Lower lobe of right lung (tissue), 2 donors: ENCODE measurements around the gene MMEL1. TPM values are rescaled to one million over a fixed set of nuclear protein-coding genes. Genes with fewer than 3 reads are reported as not detected.

ENCODE experiments used
- ATAC-seq, 2 donors: fragments of 200-7000 bp; cut with Tn5 transposase; one replicate each; pipeline ENCODE4 v1.9.1; 2020 to 2022; ENCODE audit warnings: mild to moderate bottlenecking in 2 of 2, moderate library complexity in 2 of 2
- DNase-seq: peaks from one replicate; pipeline ENCODE4 v3.0.0-alpha.2; 2020
- H3K27ac ChIP-seq: fragments of 200-600 bp; one replicate; pipeline ENCODE4 v1.8.0; 2022
- H3K27me3 ChIP-seq: fragments of 200-600 bp; one replicate; pipeline ENCODE4 v1.8.0; 2022; ENCODE audit warnings: low read depth
- H3K36me3 ChIP-seq: fragments of 200-600 bp; one replicate; pipeline ENCODE4 v1.8.0; 2022; ENCODE audit warnings: mild to moderate bottlenecking
- H3K4me1 ChIP-seq: fragments of 200-600 bp; one replicate; pipeline ENCODE4 v1.8.0; 2022
- H3K4me3 ChIP-seq: fragments of 200-600 bp; one replicate; pipeline ENCODE4 v1.8.0; 2022; ENCODE audit warnings: mild to moderate bottlenecking
- H3K9me3 ChIP-seq: fragments of 200-600 bp; one replicate; pipeline ENCODE4 v1.8.0; 2022
- intact Hi-C: fragments of 100-400 bp; cut with DNase I; formaldehyde crosslinking; loops from one replicate; pipeline ENCODE4 v1.11.0; 2022
- total RNA-seq: library from RNA; stranded (reverse); fragmentation: NEBNext Ultra II Directional; extraction: Animal tissue kit (Norgen Biotek cat#: 25700); gene quantifications from one replicate; pipeline ENCODE4 v1.2.1, GENCODE V29; 2021
- TF ChIP-seq, protein P1 (sequence below): fragments of 200-600 bp; IDR thresholded peaks from one replicate; pipeline ENCODE4 v1.8.0; 2022; ENCODE audit warnings: antibody characterized with exemption, mild to moderate bottlenecking
- donor health status: DM: no; HTN: yes; CAD: no; lungs with severe emphysema.

Gene MMEL1
- total RNA-seq, 1 donor from 2014 or later: 7.6 TPM

DNA sequence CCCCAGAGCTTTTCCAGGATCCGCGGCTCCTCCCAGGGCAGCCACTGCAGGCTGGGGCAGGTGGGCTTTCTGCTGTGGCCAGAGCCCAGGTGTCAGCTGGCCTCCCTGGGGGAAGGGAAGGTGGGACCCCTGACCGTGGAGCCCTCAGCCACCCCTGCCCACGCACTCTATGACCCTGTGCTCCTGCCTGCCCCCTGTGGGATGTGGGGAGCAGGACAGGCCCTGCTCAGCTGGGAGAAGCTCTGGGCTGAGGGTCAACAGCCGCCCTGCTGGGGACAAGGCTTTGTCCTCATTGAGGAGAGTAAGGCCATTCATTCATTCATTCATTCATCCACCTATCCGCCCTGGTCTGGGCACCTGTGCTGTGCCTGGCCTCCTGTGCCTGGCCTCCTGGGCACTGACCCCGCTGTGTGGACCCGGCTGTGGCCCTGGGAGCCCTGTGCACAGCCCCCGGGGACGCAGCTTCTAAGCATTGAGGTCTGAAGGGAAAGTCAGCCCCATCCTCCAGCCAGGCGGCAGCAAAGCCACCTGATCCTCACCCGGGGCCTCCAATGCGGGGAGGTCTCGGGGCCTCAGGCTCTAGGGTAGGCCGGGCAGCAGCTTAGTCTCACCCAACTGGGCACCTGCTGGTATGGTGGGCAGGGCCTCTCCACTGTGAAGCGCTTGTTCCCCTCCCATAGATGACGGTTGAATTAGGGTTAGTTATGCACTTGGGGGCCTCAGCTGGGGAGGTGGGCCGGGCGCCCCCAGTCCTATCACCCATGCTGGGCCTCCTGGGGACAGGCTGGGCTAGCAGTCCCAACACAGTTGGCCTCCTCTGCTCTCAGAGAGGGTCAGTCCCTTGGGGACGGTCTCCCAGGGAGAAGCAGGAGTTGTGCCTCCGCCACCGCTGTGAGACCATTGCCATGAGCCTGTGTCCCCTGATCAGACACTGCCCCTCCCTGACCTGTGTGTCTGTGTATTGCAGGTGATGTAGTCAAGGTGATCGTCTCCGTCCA lies 70.6 kb downstream of the MMEL1 start:
- peaks cover 67% of the 10 kb centered on the region for H3K36me3 ChIP-seq
- intact Hi-C loops: no loop called here
- H3K4me1 ChIP-seq: peaks cover 24% of the 10 kb centered on the region
- H3K27ac ChIP-seq: no peak overlapping the region
- TF ChIP-seq, protein P1, sequence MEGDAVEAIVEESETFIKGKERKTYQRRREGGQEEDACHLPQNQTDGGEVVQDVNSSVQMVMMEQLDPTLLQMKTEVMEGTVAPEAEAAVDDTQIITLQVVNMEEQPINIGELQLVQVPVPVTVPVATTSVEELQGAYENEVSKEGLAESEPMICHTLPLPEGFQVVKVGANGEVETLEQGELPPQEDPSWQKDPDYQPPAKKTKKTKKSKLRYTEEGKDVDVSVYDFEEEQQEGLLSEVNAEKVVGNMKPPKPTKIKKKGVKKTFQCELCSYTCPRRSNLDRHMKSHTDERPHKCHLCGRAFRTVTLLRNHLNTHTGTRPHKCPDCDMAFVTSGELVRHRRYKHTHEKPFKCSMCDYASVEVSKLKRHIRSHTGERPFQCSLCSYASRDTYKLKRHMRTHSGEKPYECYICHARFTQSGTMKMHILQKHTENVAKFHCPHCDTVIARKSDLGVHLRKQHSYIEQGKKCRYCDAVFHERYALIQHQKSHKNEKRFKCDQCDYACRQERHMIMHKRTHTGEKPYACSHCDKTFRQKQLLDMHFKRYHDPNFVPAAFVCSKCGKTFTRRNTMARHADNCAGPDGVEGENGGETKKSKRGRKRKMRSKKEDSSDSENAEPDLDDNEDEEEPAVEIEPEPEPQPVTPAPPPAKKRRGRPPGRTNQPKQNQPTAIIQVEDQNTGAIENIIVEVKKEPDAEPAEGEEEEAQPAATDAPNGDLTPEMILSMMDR: peak; percentile 47
- no peak overlapping the region for H3K4me3 ChIP-seq
- DNase-seq: no peak
- no peaks in the 10 kb centered on the region for H3K27me3 ChIP-seq
- peak in 1 of 2 donors; percentile 18 for ATAC-seq
- H3K9me3 ChIP-seq: no peaks in the 10 kb centered on the region

DNA sequence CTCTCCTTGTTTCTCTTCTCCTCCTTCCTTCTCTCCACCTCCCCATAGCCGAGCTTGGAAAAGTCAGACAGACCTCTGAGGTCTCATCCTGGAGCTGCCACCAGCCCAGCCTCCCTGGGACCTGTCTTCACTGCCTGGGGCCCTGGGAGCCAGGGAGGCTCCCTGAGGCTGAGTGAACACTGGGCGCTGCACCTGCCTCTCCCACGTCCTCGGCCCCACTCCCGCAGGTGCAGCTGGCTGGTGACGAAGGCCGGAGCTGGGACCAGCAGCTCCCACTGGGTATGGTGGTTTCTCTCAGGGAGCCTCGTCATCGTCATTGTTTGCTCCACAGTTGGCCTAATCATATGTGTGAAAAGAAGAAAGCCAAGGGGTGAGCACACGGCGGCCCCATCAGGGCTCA lies 71.4 kb downstream of the MMEL1 start:
- Histone ChIP-seq H3K4me1 (peaks cover 27% of the 10 kb centered on the region), H3K4me3 (no peak overlapping the region), H3K9me3 (no peaks in the 10 kb centered on the region), H3K27me3 (no peaks in the 10 kb centered on the region), H3K27ac (no peak overlapping the region), H3K36me3 (peaks cover 67% of the 10 kb centered on the region)
- ATAC-seq (no peak), DNase-seq (no peak)
- TF ChIP-seq, protein P1: no peak
- intact Hi-C loops: no loop called here

- peaks cover 31% of the 10 kb centered on the region for H3K4me1 ChIP-seq
- no peaks in the 10 kb centered on the region for H3K9me3 ChIP-seq
- no peaks in the 10 kb centered on the region for H3K27me3 ChIP-seq
- DNase-seq (no peak), ATAC-seq (no peak)
- TF ChIP-seq, protein P1: no peak
- H3K36me3 ChIP-seq: peaks cover 67% of the 10 kb centered on the region
- peak overlapping the region; percentile 6 for H3K27ac ChIP-seq
- intact Hi-C loops: no loop called here
- no peak overlapping the region for H3K4me3 ChIP-seq
Observed at GRCh38 chr1:2560299-2561073, 72.3 kb downstream of the MMEL1 start.

DNA sequence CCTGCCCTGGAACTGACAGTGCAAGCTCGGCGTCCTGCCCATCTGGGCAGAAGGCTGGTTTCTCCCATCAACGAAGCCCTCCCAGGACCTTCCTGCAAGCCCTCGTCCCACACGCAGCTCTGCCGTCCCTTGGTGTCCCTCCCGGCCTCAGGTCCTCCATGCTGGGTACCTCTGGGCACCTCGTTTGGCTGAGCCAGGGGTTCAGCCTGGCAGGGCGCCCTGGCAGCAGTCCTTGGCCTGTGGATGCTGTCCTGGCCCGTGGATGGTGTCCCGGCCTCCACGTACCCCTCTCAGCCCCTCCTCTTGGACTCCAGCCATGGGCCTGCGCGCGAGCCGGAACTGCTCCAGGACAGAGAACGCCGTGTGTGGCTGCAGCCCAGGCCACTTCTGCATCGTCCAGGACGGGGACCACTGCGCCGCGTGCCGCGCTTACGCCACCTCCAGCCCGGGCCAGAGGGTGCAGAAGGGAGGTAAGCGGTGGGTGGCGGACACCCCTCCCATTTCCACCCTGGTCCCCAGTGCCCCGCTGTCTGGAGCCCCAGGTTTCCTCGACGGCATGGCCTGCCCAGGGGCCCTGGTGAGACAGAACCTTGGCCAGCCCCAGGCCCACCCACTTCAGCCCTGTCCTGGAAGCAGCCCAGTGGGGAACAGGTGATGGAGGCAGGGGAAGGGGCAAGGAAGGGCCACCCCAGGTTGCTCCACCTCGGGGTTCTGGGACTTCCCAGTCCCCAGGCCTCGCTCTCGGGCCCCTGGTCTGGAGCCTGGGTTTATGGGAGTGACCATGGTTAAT lies 73.1 kb downstream of the MMEL1 start:
- DNase-seq: peak; percentile 45
- TF ChIP-seq, protein P1: no peak

DNA sequence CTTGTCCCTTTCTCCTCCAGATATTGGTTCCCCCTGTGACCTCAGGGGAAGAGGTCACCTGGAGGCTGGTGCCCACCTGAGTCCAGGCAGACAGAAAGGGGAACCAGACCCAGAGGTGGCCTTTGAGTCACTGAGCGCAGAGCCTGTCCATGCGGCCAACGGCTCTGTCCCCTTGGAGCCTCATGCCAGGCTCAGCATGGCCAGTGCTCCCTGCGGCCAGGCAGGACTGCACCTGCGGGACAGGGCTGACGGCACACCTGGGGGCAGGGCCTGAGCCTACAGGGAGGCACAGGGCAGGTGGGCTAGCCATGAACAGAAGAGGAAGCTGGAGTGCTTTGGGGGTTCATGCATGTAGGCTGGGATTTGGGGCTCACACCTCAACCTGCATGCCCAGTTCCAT lies 74.0 kb downstream of the MMEL1 start:
- Histone ChIP-seq H3K36me3 (peaks cover 65% of the 10 kb centered on the region), H3K27ac (no peak overlapping the region), H3K27me3 (no peaks in the 10 kb centered on the region), H3K4me3 (no peak overlapping the region), H3K4me1 (peaks cover 41% of the 10 kb centered on the region), H3K9me3 (no peaks in the 10 kb centered on the region)
- ATAC-seq: no peak
- TF ChIP-seq, protein P1: no peak
- DNase-seq: no peak
- intact Hi-C loops: no loop called here

More for the DNA sequence above, 73.1 kb downstream of the MMEL1 start:
- intact Hi-C loops: no loop called here
- no peak overlapping the region for H3K4me3 ChIP-seq
- no peaks in the 10 kb centered on the region for H3K9me3 ChIP-seq
- H3K4me1 ChIP-seq: peaks cover 39% of the 10 kb centered on the region
- peak overlapping the region; percentile 6 for H3K27ac ChIP-seq
- no peak for ATAC-seq
- peaks cover 67% of the 10 kb centered on the region for H3K36me3 ChIP-seq
- no peaks in the 10 kb centered on the region for H3K27me3 ChIP-seq
